Thoracic aorta endothelial cell (primary cell): Measurements from ENCODE around the gene GRXCR2. TPM values are rescaled to one million over a fixed set of nuclear protein-coding genes. Genes with fewer than 3 reads are reported as not detected.

Experiments used
- total RNA-seq: library from RNA; depleted of rRNA; stranded (reverse); fragments of >200 nt; gene quantifications from 2 replicates; pipeline ENCODE4 v1.2.3, GENCODE V29; 2012

GRXCR2 gene, protein sequence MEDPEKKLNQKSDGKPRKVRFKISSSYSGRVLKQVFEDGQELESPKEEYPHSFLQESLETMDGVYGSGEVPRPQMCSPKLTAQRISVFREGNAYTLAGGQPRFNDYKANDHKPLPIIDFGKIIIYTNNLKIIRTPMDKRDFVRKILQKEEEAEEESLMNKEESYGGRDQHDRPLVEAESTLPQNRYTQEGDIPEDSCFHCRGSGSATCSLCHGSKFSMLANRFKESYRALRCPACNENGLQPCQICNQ
- total RNA-seq: not detected in 2 replicates

DNA sequence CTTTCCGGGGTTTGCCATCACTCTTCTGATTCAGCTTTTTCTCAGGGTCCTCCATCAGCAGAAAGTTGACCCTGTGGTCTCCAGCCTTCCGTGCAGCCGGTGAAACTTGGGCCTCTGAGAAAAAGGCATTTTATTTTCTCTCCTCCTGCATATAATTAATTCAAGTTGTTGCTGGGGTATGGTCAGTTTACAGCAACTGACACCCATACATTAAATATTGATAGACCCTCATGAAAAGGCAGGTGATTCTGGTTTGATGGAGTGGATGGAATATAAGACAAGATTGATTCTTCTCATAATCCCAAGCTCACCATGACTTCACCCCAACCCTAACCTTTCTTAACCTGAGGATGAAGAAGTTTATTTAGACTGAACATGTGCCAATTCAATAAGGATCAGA lies at the start of gene GRXCR2:
GRXCR2 (minus strand) TSS at position 101 of the 400 bp plus-strand sequence; CDS start at position 55, 46 bp downstream.

DNA sequence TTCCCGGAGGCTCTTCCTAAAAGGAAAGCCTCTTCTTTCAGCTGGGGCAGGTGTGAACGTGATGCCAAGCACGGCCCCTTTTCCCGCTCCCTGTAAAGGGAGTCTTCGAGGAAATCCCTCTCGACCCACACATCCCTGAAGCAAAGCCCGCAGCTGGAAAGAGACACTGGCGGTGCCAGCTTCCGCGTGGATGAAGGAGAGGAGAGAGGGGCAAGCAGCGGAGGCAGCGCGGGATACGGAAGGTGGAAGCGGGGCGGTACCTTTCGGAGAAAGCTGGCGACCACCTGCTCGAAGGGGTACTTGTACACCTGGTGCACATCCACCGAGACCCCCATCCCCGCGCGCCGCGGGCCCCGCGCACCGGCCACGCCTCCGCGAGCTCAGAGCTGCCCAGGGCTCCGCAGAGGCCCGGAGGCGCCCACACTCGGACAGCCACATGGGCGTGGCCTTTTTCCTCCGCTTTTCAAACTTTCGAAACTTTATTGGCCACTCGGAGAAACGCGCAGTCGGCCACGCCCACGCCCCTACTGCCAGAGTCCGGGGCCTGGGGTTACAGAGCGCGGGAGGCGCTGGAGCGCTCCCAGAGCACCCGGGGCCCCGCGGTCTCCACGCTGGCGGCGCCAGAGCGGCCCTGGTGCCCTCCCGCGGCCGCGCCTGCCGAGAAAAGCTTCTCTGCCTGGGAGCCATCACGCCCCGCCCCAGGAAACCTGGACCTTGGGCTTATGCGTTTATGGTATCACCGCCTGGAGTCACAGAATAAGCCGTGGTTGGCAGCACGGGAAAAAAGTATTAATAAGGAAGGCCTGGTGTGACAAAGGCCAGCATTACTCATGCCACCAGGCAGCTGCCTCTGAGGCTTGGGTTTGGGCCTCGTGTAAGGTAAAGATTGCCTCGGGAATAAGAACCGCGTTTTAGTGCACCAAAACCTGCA lies 37.6 kb downstream of the GRXCR2 start, which contains the start of gene PRELID2:
PRELID2 (minus strand) TSS at position 426 of the 931 bp plus-strand sequence; CDS start at position 335, 91 bp downstream.

Other genes starting within 250 kb of the GRXCR2 start
- gene PRELID2, start 37.7 kb downstream of the GRXCR2 start, total RNA-seq: 27.1 and 29.3 TPM in 2 replicates
- gene SH3RF2, start 63.6 kb upstream of the GRXCR2 start, total RNA-seq: 1.7 and 3.3 TPM in 2 replicates
- not detected in 2 replicates for gene PLAC8L1, start 232.6 kb upstream of the GRXCR2 start, total RNA-seq